ENCODE measurements around the gene P2RX7. TPM values are rescaled to one million over a fixed set of nuclear protein-coding genes. Genes with fewer than 3 reads are reported as not detected.

Gene P2RX7
- polyA plus RNA-seq, 1 of the 3 experiments (the other 2 are of a cell fraction): 0.43 TPM

- H3K79me2 ChIP-seq (ENCODE audit: insufficient read depth): no peaks in the 10 kb centered on the region
- DNase-seq: no peak
- no peak overlapping the region for H3K4me2 ChIP-seq
- no peaks in the 10 kb centered on the region for H3K36me3 ChIP-seq (replicated peaks in 1 of 2; ENCODE audit: control insufficient read depth in 1 of 2, insufficient read depth in 2 of 2, low read length in 1 of 2)
- H3K4me1 ChIP-seq (ENCODE audit: control insufficient read depth in 1 of 2, insufficient read depth in 2 of 2, low read depth in 1 of 2, low read length in 1 of 2): peaks cover 0 to 5% of the 10 kb centered on the region in 2 experiments; a peak in 1 of 4 replicates
- H4K20me1 ChIP-seq (ENCODE audit: insufficient read depth): no peaks in the 10 kb centered on the region
- CTCF ChIA-PET: interaction anchor here (0.8 to 7.4 kb wide), 2 partner anchors 32 to 509 kb away, joined by 3 to 59 read pairs; no protein-coding TSS in a partner anchor
- no peaks in the 10 kb centered on the region for H3F3A ChIP-seq (replicated peaks; ENCODE audit: insufficient read depth)
- no peak overlapping the region for H3K27ac ChIP-seq (ENCODE audit: low read depth in 2 of 2, low read length in 1 of 2)
- POLR2A ChIA-PET: no interaction called here
- H3K9me2 ChIP-seq: no peaks in the 10 kb centered on the region
- no peaks in the 10 kb centered on the region for H3K9me3 ChIP-seq
- TF ChIP-seq SIN3A (IDR thresholded peaks at IDR 0.05; ENCODE audit: borderline replicate concordance, low read depth, low read length) (no peak), TAF1 (IDR thresholded peaks at IDR 0.05; ENCODE audit: borderline replicate concordance, low read depth, low read length) (no peak), CHD2 (IDR thresholded peaks at IDR 0.05; ENCODE audit: low read length, partially characterized antibody) (no peak), PBX3 (IDR thresholded peaks at IDR 0.05) (no peak), POLR2AphosphoS5 (IDR thresholded peaks at IDR 0.05; ENCODE audit: low read depth, low read length) (no peak), MEF2A (IDR thresholded peaks at IDR 0.05; ENCODE audit: borderline replicate concordance, low read depth) (no peak), RXRA (IDR thresholded peaks at IDR 0.05; ENCODE audit: borderline replicate concordance, low read depth) (no peak), NFIC (IDR thresholded peaks at IDR 0.05; ENCODE audit: borderline replicate concordance) (no peak), ELF1 (IDR thresholded peaks at IDR 0.05) (no peak), USF2 (IDR thresholded peaks at IDR 0.05; ENCODE audit: borderline replicate concordance, low read depth, low read length) (no peak), FOSL2 (IDR thresholded peaks at IDR 0.05; ENCODE audit: borderline replicate concordance, low read depth) (no peak), REST (IDR thresholded peaks at IDR 0.05; ENCODE audit: low read depth, low read length) (no peak)
- 77% methylated on average over 2 of the region's 2 CpGs for WGBS (ENCODE audit: low lambda C conversion rate)
- no peak overlapping the region for H2AFZ ChIP-seq (ENCODE audit: low read depth)
- H3K4me3 ChIP-seq (ENCODE audit: low read depth in 2 of 2, low read length in 1 of 2): no peak overlapping the region
- peaks cover 7% of the 10 kb centered on the region; the same call in 1 of the 2 replicates for H3K27me3 ChIP-seq (ENCODE audit: insufficient read depth)
- no peak overlapping the region for H3K9ac ChIP-seq
These were observed 40.6 kb upstream of the P2RX7 start for GRCh38 chr12:121092034-121092433.
